HCT116 (cell line): Measurements from ENCODE around the gene KATNAL1.
"Not testable (repeated sequence)": the region's sequence is repeated elsewhere in the genome, so short reads cannot be mapped to it uniquely, and the experiment has no call there.

Experiments
- ATF3 ChIP-seq: IDR thresholded peaks from 2 replicates; pipeline ENCODE4 v1.6.1; 2012
- CEBPB ChIP-seq: IDR thresholded peaks from 2 replicates; pipeline ENCODE4 v1.6.1; 2012; ENCODE audit warnings: low read depth
- CTCF ChIP-seq, 3 experiments: fragments of 200-600 bp in 1 of 3; sonication (generic) in 1 of 3; IDR thresholded peaks in 2 of 3; conservative IDR thresholded peaks in 1 of 3; 2 replicates each; pipeline ENCODE4 v1.5.1; 2012 to 2017; ENCODE audit warnings: low read depth in 2 of 3, low read length in 2 of 3, antibody characterized with exemption in 1 of 3, borderline replicate concordance in 1 of 3, control low read depth in 1 of 3, mild to moderate bottlenecking in 1 of 3, mixed read lengths in 1 of 3, mixed run types in 1 of 3, moderate library complexity in 1 of 3; ENCODE audit not compliant: insufficient read depth in 1 of 3
- EGR1 ChIP-seq: IDR thresholded peaks from 2 replicates; pipeline ENCODE4 v1.6.1; 2012; ENCODE audit warnings: low read depth
- EZH2 ChIP-seq: fragments of 200-600 bp; sonication (generic); IDR thresholded peaks from 2 replicates; pipeline ENCODE4 v1.6.1; 2017; ENCODE audit warnings: antibody characterized with exemption, mixed run types
- EZH2phosphoT487 ChIP-seq: fragments of 200-600 bp; IDR thresholded peaks from 2 replicates; pipeline ENCODE4 v1.6.1; 2018; ENCODE audit warnings: antibody characterized with exemption, borderline replicate concordance
- FOSL1 ChIP-seq: IDR thresholded peaks from 2 replicates; pipeline ENCODE4 v1.6.1; 2012; ENCODE audit warnings: low read depth
- POLR2A ChIP-seq: IDR thresholded peaks from 2 replicates; pipeline ENCODE4 v1.7.0; 2011; ENCODE audit warnings: borderline replicate concordance; ENCODE audit not compliant: insufficient read depth, insufficient read length; ENCODE audit errors: extremely low read depth
- POLR2AphosphoS5 ChIP-seq: IDR thresholded peaks from 2 replicates; pipeline ENCODE4 v1.6.1; 2011; ENCODE audit warnings: mild to moderate bottlenecking, low read depth, low read length, moderate library complexity
- RAD21 ChIP-seq: IDR thresholded peaks from 2 replicates; pipeline ENCODE4 v1.6.1; 2012; ENCODE audit warnings: low read depth, mild to moderate bottlenecking
- REST ChIP-seq: IDR thresholded peaks from 2 replicates; pipeline ENCODE4 v1.6.1; 2012; ENCODE audit warnings: low read depth
- SP1 ChIP-seq: IDR thresholded peaks from 2 replicates; pipeline ENCODE4 v1.6.1; 2012; ENCODE audit warnings: low read depth
- SRF ChIP-seq: IDR thresholded peaks from 2 replicates; pipeline ENCODE4 v1.6.1; 2012; ENCODE audit warnings: low read depth
- ZNF274 ChIP-seq: fragments of 200-500 bp; sonication (Bioruptor generic); IDR thresholded peaks from 2 replicates; pipeline ENCODE4 v1.6.1; 2014; ENCODE audit warnings: mild to moderate bottlenecking, low read depth, low read length, inconsistent platforms

GRCh38 chr13:30270035-30270434 lies 37.3 kb downstream of the KATNAL1 start:
- TF ChIP-seq POLR2A; CTCF (IDR thresholded peaks at IDR 0.05 in 2 of 3, conservative IDR thresholded peaks at IDR 0.05 in 1 of 3; ENCODE audit: borderline replicate concordance in 1 of 3, insufficient read depth in 1 of 3, low read depth in 2 of 3, low read length in 2 of 3); EZH2phosphoT487; POLR2AphosphoS5; CEBPB; EZH2; ATF3; ZNF274; EGR1; FOSL1; REST; SRF; RAD21; SP1: not testable (repeated sequence)
